Measurements from ENCODE around the gene NDUFAF4. TPM values are rescaled to one million over a fixed set of nuclear protein-coding genes. Genes with fewer than 3 reads are reported as not detected.

Gene NDUFAF4
- total and polyA plus RNA-seq, 10 of the 15 experiments (the other 5 are each of a cell fraction or from before 2014, with no cell fraction given) = 26.9 to 188 (median 76.9) TPM

DNA sequence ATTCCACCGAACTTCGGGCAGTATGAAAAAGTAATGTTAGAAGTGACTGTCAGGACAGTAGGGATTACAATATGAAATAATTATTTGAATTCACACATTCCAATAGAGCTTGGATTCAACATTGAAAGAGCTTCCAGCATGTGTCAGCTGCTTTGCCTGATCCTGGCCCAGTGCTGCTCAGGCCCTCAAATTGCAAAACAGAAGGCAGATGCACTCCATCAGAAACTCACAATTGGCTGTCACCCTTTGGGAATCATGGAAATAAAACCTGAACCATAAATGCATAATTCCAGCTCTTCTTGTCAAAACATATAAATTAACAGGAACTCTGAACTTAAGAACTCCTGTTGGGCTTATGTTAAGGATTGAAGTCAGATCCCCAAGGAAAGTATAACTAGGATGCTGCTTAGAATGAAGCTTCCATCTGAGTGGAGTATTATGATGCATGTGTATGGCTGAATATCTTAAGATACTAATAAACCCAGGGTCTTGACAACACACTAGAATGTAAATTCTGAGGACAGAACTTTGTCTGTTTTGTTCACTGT, 1.8 kb upstream of the NDUFAF4 start (continued):
- TF ChIP-seq, protein P1, sequence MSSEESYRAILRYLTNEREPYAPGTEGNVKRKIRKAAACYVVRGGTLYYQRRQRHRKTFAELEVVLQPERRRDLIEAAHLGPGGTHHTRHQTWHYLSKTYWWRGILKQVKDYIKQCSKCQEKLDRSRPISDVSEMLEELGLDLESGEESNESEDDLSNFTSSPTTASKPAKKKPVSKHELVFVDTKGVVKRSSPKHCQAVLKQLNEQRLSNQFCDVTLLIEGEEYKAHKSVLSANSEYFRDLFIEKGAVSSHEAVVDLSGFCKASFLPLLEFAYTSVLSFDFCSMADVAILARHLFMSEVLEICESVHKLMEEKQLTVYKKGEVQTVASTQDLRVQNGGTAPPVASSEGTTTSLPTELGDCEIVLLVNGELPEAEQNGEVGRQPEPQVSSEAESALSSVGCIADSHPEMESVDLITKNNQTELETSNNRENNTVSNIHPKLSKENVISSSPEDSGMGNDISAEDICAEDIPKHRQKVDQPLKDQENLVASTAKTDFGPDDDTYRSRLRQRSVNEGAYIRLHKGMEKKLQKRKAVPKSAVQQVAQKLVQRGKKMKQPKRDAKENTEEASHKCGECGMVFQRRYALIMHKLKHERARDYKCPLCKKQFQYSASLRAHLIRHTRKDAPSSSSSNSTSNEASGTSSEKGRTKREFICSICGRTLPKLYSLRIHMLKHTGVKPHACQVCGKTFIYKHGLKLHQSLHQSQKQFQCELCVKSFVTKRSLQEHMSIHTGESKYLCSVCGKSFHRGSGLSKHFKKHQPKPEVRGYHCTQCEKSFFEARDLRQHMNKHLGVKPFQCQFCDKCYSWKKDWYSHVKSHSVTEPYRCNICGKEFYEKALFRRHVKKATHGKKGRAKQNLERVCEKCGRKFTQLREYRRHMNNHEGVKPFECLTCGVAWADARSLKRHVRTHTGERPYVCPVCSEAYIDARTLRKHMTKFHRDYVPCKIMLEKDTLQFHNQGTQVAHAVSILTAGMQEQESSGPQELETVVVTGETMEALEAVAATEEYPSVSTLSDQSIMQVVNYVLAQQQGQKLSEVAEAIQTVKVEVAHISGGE (CRISPR knock-in tag; IDR thresholded peaks at IDR 0.05) = no peak
- no peak for TF ChIP-seq RFX5 (IDR thresholded peaks at IDR 0.05; ENCODE audit: low read depth, low read length)
- no peak for TF ChIP-seq RBBP5 (conservative IDR thresholded peaks at IDR 0.05)
- TF ChIP-seq ZNF217 (IDR thresholded peaks at IDR 0.05) = no peak
- TF ChIP-seq HSF1 (IDR thresholded peaks at IDR 0.05; ENCODE audit: low read depth, low read length) = no peak
- TF ChIP-seq, protein P2, sequence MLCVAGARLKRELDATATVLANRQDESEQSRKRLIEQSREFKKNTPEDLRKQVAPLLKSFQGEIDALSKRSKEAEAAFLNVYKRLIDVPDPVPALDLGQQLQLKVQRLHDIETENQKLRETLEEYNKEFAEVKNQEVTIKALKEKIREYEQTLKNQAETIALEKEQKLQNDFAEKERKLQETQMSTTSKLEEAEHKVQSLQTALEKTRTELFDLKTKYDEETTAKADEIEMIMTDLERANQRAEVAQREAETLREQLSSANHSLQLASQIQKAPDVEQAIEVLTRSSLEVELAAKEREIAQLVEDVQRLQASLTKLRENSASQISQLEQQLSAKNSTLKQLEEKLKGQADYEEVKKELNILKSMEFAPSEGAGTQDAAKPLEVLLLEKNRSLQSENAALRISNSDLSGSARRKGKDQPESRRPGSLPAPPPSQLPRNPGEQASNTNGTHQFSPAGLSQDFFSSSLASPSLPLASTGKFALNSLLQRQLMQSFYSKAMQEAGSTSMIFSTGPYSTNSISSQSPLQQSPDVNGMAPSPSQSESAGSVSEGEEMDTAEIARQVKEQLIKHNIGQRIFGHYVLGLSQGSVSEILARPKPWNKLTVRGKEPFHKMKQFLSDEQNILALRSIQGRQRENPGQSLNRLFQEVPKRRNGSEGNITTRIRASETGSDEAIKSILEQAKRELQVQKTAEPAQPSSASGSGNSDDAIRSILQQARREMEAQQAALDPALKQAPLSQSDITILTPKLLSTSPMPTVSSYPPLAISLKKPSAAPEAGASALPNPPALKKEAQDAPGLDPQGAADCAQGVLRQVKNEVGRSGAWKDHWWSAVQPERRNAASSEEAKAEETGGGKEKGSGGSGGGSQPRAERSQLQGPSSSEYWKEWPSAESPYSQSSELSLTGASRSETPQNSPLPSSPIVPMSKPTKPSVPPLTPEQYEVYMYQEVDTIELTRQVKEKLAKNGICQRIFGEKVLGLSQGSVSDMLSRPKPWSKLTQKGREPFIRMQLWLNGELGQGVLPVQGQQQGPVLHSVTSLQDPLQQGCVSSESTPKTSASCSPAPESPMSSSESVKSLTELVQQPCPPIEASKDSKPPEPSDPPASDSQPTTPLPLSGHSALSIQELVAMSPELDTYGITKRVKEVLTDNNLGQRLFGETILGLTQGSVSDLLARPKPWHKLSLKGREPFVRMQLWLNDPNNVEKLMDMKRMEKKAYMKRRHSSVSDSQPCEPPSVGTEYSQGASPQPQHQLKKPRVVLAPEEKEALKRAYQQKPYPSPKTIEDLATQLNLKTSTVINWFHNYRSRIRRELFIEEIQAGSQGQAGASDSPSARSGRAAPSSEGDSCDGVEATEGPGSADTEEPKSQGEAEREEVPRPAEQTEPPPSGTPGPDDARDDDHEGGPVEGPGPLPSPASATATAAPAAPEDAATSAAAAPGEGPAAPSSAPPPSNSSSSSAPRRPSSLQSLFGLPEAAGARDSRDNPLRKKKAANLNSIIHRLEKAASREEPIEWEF (IDR thresholded peaks at IDR 0.05; ENCODE audit: insufficient replicate concordance, low read depth, low read length) = no peak

Data from GM12878 (cell line).